Measurements from ENCODE around the gene TMEM178B.
A peak's percentile ranks its signal among the peaks of the same experiment; 100 is the strongest.

Gene TMEM178B

DNA sequence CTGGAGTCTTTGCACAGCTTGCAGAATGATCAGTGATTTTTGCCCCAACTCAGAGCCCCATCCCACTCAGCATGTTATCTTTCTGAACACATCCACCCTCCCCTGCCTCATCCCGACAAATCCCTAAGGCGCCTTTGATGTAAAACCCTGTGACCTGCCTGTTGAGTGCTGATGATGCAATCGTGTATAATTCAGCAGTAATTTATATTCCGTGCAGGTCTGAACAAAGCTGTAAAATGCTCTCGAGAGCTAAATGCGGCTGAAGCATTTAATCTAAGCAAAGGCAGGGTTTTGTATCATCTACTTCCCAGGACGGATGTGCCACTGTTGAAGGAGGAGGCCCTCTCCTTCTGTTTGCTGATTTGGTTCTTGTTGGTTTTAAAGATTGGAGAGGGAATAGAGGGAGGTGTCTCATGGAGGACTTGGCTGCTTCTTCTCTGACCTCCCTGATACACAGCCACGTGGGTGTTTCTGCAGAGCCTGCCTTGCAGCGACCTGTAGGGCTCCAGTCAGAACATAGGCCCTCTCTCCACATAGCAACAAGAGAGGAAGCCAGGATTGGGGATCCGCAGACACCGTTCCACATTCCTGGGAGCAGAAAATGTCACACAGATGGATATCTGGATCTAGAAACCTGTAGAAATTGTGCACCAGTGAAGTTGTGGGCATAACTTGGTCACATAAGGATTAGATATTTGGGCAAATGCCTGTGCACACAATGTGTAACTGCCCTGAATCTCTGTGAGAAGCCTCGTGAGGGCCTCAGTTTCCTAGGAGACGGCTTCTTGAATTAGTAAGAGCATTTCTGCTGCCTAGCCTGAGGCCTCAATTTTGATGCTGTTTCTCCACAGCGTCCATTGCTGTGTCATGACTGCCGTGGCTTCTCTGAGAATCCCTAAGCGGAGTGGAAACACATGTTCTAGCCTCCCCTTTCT is 387.2 kb downstream of the TMEM178B start:
- no peak for TF ChIP-seq CTCF (IDR thresholded peaks at IDR 0.05; ENCODE audit: unreplicated experiment in 3 of 3)
- H3K4me1 Mint-ChIP-seq, result peaks cover 9% of the 10 kb centered on the region
- H3K4me3 Mint-ChIP-seq, result no peak overlapping the region
- H3K27ac Mint-ChIP-seq, result peak overlapping the region; percentile 53 to 88 (median 58)
- H3K9me3 Mint-ChIP-seq, result no peaks in the 10 kb centered on the region
- no peaks in the 10 kb centered on the region for H3K36me3 Mint-ChIP-seq (ENCODE audit: low read depth)
- H3K27me3 Mint-ChIP-seq (ENCODE audit: low read depth), result peaks cover 5% of the 10 kb centered on the region

- H3K4me3 Mint-ChIP-seq, result no peak overlapping the region
- no peaks in the 10 kb centered on the region for H3K36me3 Mint-ChIP-seq (ENCODE audit: low read depth)
- no peaks in the 10 kb centered on the region for H3K9me3 Mint-ChIP-seq
- H3K27me3 Mint-ChIP-seq (ENCODE audit: low read depth), result peaks cover 5% of the 10 kb centered on the region
- no peak overlapping the region for H3K27ac Mint-ChIP-seq
- H3K4me1 Mint-ChIP-seq, result peaks cover 9% of the 10 kb centered on the region
- no peak for TF ChIP-seq CTCF (IDR thresholded peaks at IDR 0.05; ENCODE audit: unreplicated experiment in 3 of 3)
Observed at GRCh38 chr7:141461924-141462323, 388.1 kb downstream of the TMEM178B start.

GRCh38 chr7:141462958-141463357 is 389.1 kb downstream of the TMEM178B start:
- Mint-ChIP-seq H3K36me3 (ENCODE audit: low read depth) (no peaks in the 10 kb centered on the region), H3K4me3 (no peak overlapping the region), H3K4me1 (peaks cover 9% of the 10 kb centered on the region), H3K27me3 (ENCODE audit: low read depth) (peaks cover 5% of the 10 kb centered on the region), H3K9me3 (no peaks in the 10 kb centered on the region), H3K27ac (no peak overlapping the region)
- no peak for TF ChIP-seq CTCF (IDR thresholded peaks at IDR 0.05; ENCODE audit: unreplicated experiment in 3 of 3)

DNA sequence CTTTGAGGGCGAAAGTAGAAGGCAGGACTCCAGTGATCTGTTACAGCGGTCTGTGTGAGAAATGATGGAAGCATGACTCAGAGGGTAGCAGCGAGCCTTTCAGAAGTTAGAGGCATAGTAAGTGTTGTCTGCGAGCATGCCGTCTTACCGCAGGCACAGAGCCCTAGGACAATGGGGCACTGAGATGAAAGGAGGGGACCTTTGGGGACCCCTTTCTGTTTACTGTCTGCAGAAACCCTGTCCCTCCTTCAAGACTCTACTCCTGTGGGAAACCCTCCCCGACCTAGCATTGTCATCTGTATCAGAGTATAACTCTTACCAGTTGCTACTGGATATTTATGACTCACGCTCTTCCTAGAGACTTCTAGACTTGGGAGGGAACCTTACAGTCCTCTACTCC is 390.1 kb downstream of the TMEM178B start:
- Mint-ChIP-seq H3K4me1 (peaks cover 9% of the 10 kb centered on the region), H3K27ac (no peak overlapping the region), H3K27me3 (ENCODE audit: low read depth) (peaks cover 5% of the 10 kb centered on the region), H3K36me3 (ENCODE audit: low read depth) (no peaks in the 10 kb centered on the region), H3K4me3 (no peak overlapping the region), H3K9me3 (no peaks in the 10 kb centered on the region)
- TF ChIP-seq CTCF (IDR thresholded peaks at IDR 0.05; ENCODE audit: unreplicated experiment in 3 of 3), result no peak

DNA sequence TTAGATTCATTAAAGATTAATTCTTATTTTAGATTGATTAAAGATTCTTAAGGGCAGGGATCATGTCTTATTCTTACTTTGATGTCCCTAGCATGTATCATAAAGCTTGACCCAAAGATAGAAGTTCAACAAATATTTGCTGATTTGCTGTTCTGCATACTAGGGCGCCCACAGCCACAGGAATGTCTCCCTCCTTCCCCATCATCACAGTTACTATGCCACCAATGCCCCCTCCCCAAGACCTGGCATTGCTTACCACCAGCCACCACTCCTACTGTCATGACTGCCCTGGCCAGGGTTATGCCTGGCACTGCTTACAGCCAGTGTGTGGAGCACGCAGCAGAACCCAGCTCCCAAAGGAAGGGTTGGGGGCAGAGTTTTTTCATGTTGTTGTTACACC is 390.7 kb downstream of the TMEM178B start:
- Mint-ChIP-seq H3K4me3 (no peak overlapping the region), H3K36me3 (ENCODE audit: low read depth) (no peaks in the 10 kb centered on the region), H3K27me3 (ENCODE audit: low read depth) (peaks cover 6% of the 10 kb centered on the region)

More for the DNA sequence above, 390.7 kb downstream of the TMEM178B start:
- H3K27ac Mint-ChIP-seq, result no peak overlapping the region
- H3K4me1 Mint-ChIP-seq, result peaks cover 9% of the 10 kb centered on the region
- TF ChIP-seq CTCF (IDR thresholded peaks at IDR 0.05; ENCODE audit: unreplicated experiment in 3 of 3), result no peak
- no peaks in the 10 kb centered on the region for H3K9me3 Mint-ChIP-seq
